Thyroid gland (tissue), 4 donors: ENCODE results near the gene BCR. TPM values are rescaled to one million over a fixed set of nuclear protein-coding genes. Genes with fewer than 3 reads are reported as not detected.

ENCODE experiments used
- DNase-seq, 2 donors: peaks; one replicate each; pipeline ENCODE4 v3.0.0-alpha.2; 2019
- H3K27ac ChIP-seq, 3 donors: fragments of 200-600 bp; sonication (generic); 1 replicate in 2 of 3; 2 replicates in 1 of 3; pipeline ENCODE4 v1.5.1; 2016 to 2019; ENCODE audit warnings: mild to moderate bottlenecking in 1 of 3, moderate library complexity in 1 of 3
- H3K27me3 ChIP-seq: fragments of 200-600 bp; sonication (generic); one replicate; pipeline ENCODE4 v1.5.1; 2019
- H3K36me3 ChIP-seq, 2 donors: fragments of 200-600 bp; sonication (generic); one replicate each; pipeline ENCODE4 v1.5.1; 2016 to 2019
- H3K4me1 ChIP-seq, 2 donors: fragments of 200-600 bp; sonication (generic); one replicate each; pipeline ENCODE4 v1.5.1; 2017 to 2019
- H3K4me3 ChIP-seq, 3 donors: fragments of 200-600 bp; sonication (generic); replicated peaks in 1 of 3; 1 replicate in 2 of 3; 2 replicates in 1 of 3; pipeline ENCODE4 v1.5.1; 2016; ENCODE audit warnings: mild to moderate bottlenecking in 1 of 3
- H3K9me3 ChIP-seq: fragments of 200-600 bp; sonication (generic); one replicate; pipeline ENCODE4 v1.5.1; 2017
- CTCF ChIP-seq, 6 experiments: fragments of 200-600 bp in 3 of 6; fragments of 450-650 bp in 3 of 6; sonication (generic) in 3 of 6; IDR thresholded peaks; one replicate each; pipeline ENCODE4 v1.5.1; 2016 to 2019; ENCODE audit warnings: antibody characterized with exemption in 6 of 6, mild to moderate bottlenecking in 2 of 6, inconsistent platforms in 1 of 6, moderate library complexity in 1 of 6
- POLR2A ChIP-seq, 2 donors: fragments of 450-650 bp; IDR thresholded peaks; one replicate each; pipeline ENCODE4 v1.6.1; 2017; ENCODE audit warnings: antibody characterized with exemption in 2 of 2, mild to moderate bottlenecking in 2 of 2, moderate library complexity in 1 of 2
- WGBS, 2 donors: methylation state at CpG; one replicate each; pipeline ENCODE4 v1.1.5; 2017; 5-methylcytosine and 5-hydroxymethylcytosine counted together
- intact Hi-C: fragments of 100-400 bp; cut with DNase I; formaldehyde crosslinking; loops from one replicate; pipeline ENCODE4 v1.15.1; 2023
- total RNA-seq, 4 donors: library from RNA; depleted of rRNA; stranded (reverse); fragments of >200 nt; gene quantifications; one replicate each; pipeline ENCODE4 v1.2.3, GENCODE V29; 2016

BCR gene
- total RNA-seq, 4 donors from 2014 or later, result 80.1 to 127 (median 87.7) TPM

GRCh38 chr22:23155143-23155542, 25.2 kb upstream of the BCR start:
- DNase-seq, result no peak
- H3K27ac ChIP-seq, result no peak overlapping the region
- H3K9me3 ChIP-seq, result no peaks in the 10 kb centered on the region
- H3K27me3 ChIP-seq, result no peaks in the 10 kb centered on the region
- WGBS, 2 donors, result 98 to 100% methylated on average over 3 of the region's 3 CpGs
- no peak overlapping the region for H3K4me3 ChIP-seq
- peaks cover 7 to 11% of the 10 kb centered on the region in 2 donors for H3K4me1 ChIP-seq
- H3K36me3 ChIP-seq, result no peaks in the 10 kb centered on the region
- TF ChIP-seq CTCF (IDR thresholded peaks at IDR 0.05) (no peak), POLR2A (IDR thresholded peaks at IDR 0.05) (no peak)
- intact Hi-C loops, result no loop called here

GRCh38 chr22:23155831-23156230, 24.5 kb upstream of the BCR start:
- 91 to 94% methylated on average over 3 to 9 of the region's 9 CpGs for WGBS, 2 donors
- no peaks in the 10 kb centered on the region for H3K36me3 ChIP-seq
- no peak for TF ChIP-seq CTCF (IDR thresholded peaks at IDR 0.05)
- no peak for TF ChIP-seq POLR2A (IDR thresholded peaks at IDR 0.05)

GRCh38 chr22:23156286-23156685, 24.0 kb upstream of the BCR start:
- no peak for TF ChIP-seq POLR2A (IDR thresholded peaks at IDR 0.05)
- TF ChIP-seq CTCF (IDR thresholded peaks at IDR 0.05), result no peak
- no peaks in the 10 kb centered on the region for H3K9me3 ChIP-seq
- no peaks in the 10 kb centered on the region for H3K27me3 ChIP-seq
- intact Hi-C loops, result no loop called here
- H3K27ac ChIP-seq, result no peak overlapping the region
- 66 to 74% methylated on average over 8 of the region's 8 CpGs for WGBS, 2 donors
- DNase-seq, result no peak
- H3K4me3 ChIP-seq, result no peak overlapping the region
- no peaks in the 10 kb centered on the region for H3K36me3 ChIP-seq
- peaks cover 7 to 11% of the 10 kb centered on the region in 2 donors for H3K4me1 ChIP-seq

More at GRCh38 chr22:23155831-23156230, 24.5 kb upstream of the BCR start:
- H3K4me3 ChIP-seq, result no peak overlapping the region
- H3K4me1 ChIP-seq, result peaks cover 7 to 11% of the 10 kb centered on the region in 2 donors
- no peaks in the 10 kb centered on the region for H3K27me3 ChIP-seq
- H3K27ac ChIP-seq, result no peak overlapping the region
- intact Hi-C loops, result no loop called here
- H3K9me3 ChIP-seq, result no peaks in the 10 kb centered on the region
- no peak for DNase-seq

- WGBS, 2 donors, result 67 to 80% methylated on average over 14 to 18 of the region's 22 CpGs
- TF ChIP-seq POLR2A (IDR thresholded peaks at IDR 0.05) (no peak), CTCF (IDR thresholded peaks at IDR 0.05) (no peak)
- no peaks in the 10 kb centered on the region for H3K36me3 ChIP-seq
- peaks cover 7 to 11% of the 10 kb centered on the region in 2 donors for H3K4me1 ChIP-seq
- H3K27ac ChIP-seq, result peak overlapping the region in 1 of 3 donors; percentile 10
- no peak overlapping the region for H3K4me3 ChIP-seq
- H3K9me3 ChIP-seq, result no peaks in the 10 kb centered on the region
- intact Hi-C loops, result no loop called here
- no peaks in the 10 kb centered on the region for H3K27me3 ChIP-seq
- peak; percentile 66 for DNase-seq
These were observed 22.5 kb upstream of the BCR start for GRCh38 chr22:23157560-23158515.
